Measurements from ENCODE around the gene PARVA.

GRCh38 chr11:12505183-12505582, 127.8 kb downstream of the PARVA start:
- no peak for TF ChIP-seq POLR2A (IDR thresholded peaks at IDR 0.05)
- TF ChIP-seq CTCF (IDR thresholded peaks at IDR 0.05) = no peak
- no peak for TF ChIP-seq POLR2AphosphoS5 (IDR thresholded peaks at IDR 0.05)
- TF ChIP-seq EP300 (IDR thresholded peaks at IDR 0.05) = no peak

All from sigmoid colon (tissue), 4 donors.